OCI-LY3 (cell line): ENCODE results near the gene PPFIBP2.

Experiments
- H2AFZ ChIP-seq: fragments of 200-600, 300-600 bp; shearing (Covaris generic); 2 replicates; pipeline ENCODE4 v1.6.0; 2014; ENCODE audit warnings: antibody characterized with exemption, low read depth, low read length
- H3K27ac ChIP-seq: fragments of 200-600, 300-600 bp; sonication (generic); 2 replicates; pipeline ENCODE4 v1.5.1; 2014; ENCODE audit warnings: mild to moderate bottlenecking, low read length, moderate library complexity, mixed read lengths
- H3K27me3 ChIP-seq: fragments of 200-600, 300-600 bp; sonication (generic); 2 replicates; pipeline ENCODE4 v1.6.1; 2014; ENCODE audit warnings: low read depth, low read length, mixed read lengths
- H3K36me3 ChIP-seq: fragments of 200-600, 300-600 bp; sonication (generic); replicated peaks from 2 replicates; pipeline ENCODE3; 2014; ENCODE audit warnings: low read depth, low read length, mixed read lengths
- H3K4me1 ChIP-seq: fragments of 300-600, 200-600 bp; sonication (generic); 2 replicates; pipeline ENCODE4 v1.6.1; 2014; ENCODE audit warnings: low read length, mixed read lengths
- H3K4me2 ChIP-seq: fragments of 200-600, 300-600 bp; sonication (generic); 2 replicates; pipeline ENCODE4 v1.6.1; 2014; ENCODE audit warnings: low read length, mixed read lengths
- H3K4me3 ChIP-seq: fragments of 300-600, 200-600 bp; sonication (generic); 2 replicates; pipeline ENCODE4 v1.5.1; 2014; ENCODE audit warnings: antibody characterized with exemption, mild to moderate bottlenecking, low read length, moderate library complexity
- H3K79me2 ChIP-seq: fragments of 300-600, 200-600 bp; shearing (Covaris generic); 2 replicates; pipeline ENCODE4 v1.6.1; 2014; ENCODE audit warnings: mild to moderate bottlenecking, low read length, mixed read lengths
- H3K9ac ChIP-seq: fragments of 300-600, 200-600 bp; shearing (Covaris generic); 2 replicates; pipeline ENCODE4 v1.6.0; 2014; ENCODE audit warnings: mild to moderate bottlenecking, low read length, moderate library complexity
- H3K9me3 ChIP-seq: fragments of 200-600, 300-600 bp; shearing (Covaris generic); 2 replicates; pipeline ENCODE4 v1.6.1; 2014; ENCODE audit warnings: low read length, mixed read lengths; ENCODE audit not compliant: insufficient read depth
- H4K20me1 ChIP-seq: fragments of 200-600, 300-600 bp; sonication (generic); 2 replicates; pipeline ENCODE4 v1.6.1; 2016; ENCODE audit warnings: low read length, mixed read lengths; ENCODE audit not compliant: insufficient read depth
- CTCF ChIP-seq: fragments of 200-600, 300-600 bp; sonication (generic); IDR thresholded peaks from 2 replicates; pipeline ENCODE4 v1.5.1; 2014; ENCODE audit warnings: antibody characterized with exemption, low read length, low read depth
- EZH2phosphoT487 ChIP-seq: fragments of 200-600 bp; shearing (Covaris generic); IDR thresholded peaks from 2 replicates; pipeline ENCODE4 v1.6.1; 2018; ENCODE audit warnings: antibody characterized with exemption, mixed run types, low read depth

PPFIBP2 gene

GRCh38 chr11:7677071-7677470 lies 163.3 kb downstream of the PPFIBP2 start:
- TF ChIP-seq EZH2phosphoT487 (no peak), CTCF (no peak)
- Histone ChIP-seq H3K27me3 (no peaks in the 10 kb centered on the region), H2AFZ (no peak overlapping the region), H3K36me3 (peaks cover 41% of the 10 kb centered on the region), H3K79me2 (peaks cover 21% of the 10 kb centered on the region), H3K9ac (no peak overlapping the region), H3K4me2 (no peak overlapping the region), H3K27ac (no peak overlapping the region), H3K9me3 (peaks cover 13% of the 10 kb centered on the region), H4K20me1 (no peaks in the 10 kb centered on the region), H3K4me1 (peaks cover 34% of the 10 kb centered on the region), H3K4me3 (no peak overlapping the region)

- no peak for TF ChIP-seq EZH2phosphoT487
- TF ChIP-seq CTCF: no peak
- Histone ChIP-seq H3K79me2 (peaks cover 17% of the 10 kb centered on the region), H3K36me3 (peaks cover 41% of the 10 kb centered on the region), H2AFZ (no peak overlapping the region), H4K20me1 (no peaks in the 10 kb centered on the region), H3K4me3 (no peak overlapping the region), H3K9me3 (peaks cover 13% of the 10 kb centered on the region), H3K27ac (no peak overlapping the region), H3K4me2 (no peak overlapping the region), H3K27me3 (no peaks in the 10 kb centered on the region), H3K4me1 (peaks cover 27% of the 10 kb centered on the region), H3K9ac (no peak overlapping the region)
Observed at GRCh38 chr11:7677796-7678201, 164.0 kb downstream of the PPFIBP2 start.

GRCh38 chr11:7683571-7683970 lies 169.8 kb downstream of the PPFIBP2 start:
- Histone ChIP-seq H3K79me2 (no peaks in the 10 kb centered on the region), H3K4me1 (peaks cover 5% of the 10 kb centered on the region), H3K9me3 (no peaks in the 10 kb centered on the region), H3K36me3 (peaks cover 1% of the 10 kb centered on the region), H3K27me3 (0 out of 2 replicates have a peak, but pooled peaks cover 2% of the 10 kb centered on the region), H3K27ac (no peak overlapping the region), H4K20me1 (no peaks in the 10 kb centered on the region), H3K9ac (no peak overlapping the region), H2AFZ (no peak overlapping the region), H3K4me2 (no peak overlapping the region), H3K4me3 (no peak overlapping the region)
- TF ChIP-seq CTCF (no peak), EZH2phosphoT487 (no peak)

- Histone ChIP-seq H3K36me3 (no peaks in the 10 kb centered on the region), H3K4me2 (no peak overlapping the region), H3K9me3 (no peaks in the 10 kb centered on the region), H2AFZ (no peak overlapping the region), H4K20me1 (no peaks in the 10 kb centered on the region), H3K27ac (no peak overlapping the region), H3K27me3 (peaks cover 2% of the 10 kb centered on the region; the same call in 1 of the 2 replicates), H3K9ac (no peak overlapping the region), H3K4me3 (no peak overlapping the region), H3K79me2 (no peaks in the 10 kb centered on the region), H3K4me1 (peaks cover 20% of the 10 kb centered on the region)
- TF ChIP-seq EZH2phosphoT487 (no peak), CTCF (no peak)
Observed at GRCh38 chr11:7686761-7687160, 173.0 kb downstream of the PPFIBP2 start.
